ENCODE data around the gene GPR26. TPM values are rescaled to one million over a fixed set of nuclear protein-coding genes. Genes with fewer than 3 reads are reported as not detected.

The GPR26 gene
- total RNA-seq, 2 experiments from 2014 or later = not detected

DNA sequence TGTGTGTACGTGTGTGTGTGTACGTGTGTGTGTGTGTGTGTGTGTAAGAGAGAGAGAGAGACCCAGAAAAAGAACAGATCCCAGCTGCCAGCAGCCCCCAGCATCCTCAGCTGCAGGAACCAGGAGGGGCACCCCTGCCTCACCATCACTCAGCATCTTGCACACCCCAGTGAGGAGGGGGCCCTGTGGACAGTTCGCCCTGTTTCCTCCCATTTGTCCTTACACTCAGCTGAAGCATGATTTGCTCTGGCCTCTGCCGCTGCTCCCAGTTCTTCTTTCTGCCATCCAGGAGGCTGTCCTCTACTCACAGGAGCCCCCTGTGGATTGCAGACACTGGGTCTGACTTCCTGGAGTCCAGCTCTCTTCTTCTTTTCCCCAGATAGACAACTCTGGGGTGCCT is 9.7 kb downstream of the GPR26 start:
- no peak for DNase-seq (ENCODE audit: low spot score)
- Histone ChIP-seq H3K9me2 (ENCODE audit: insufficient read depth, low read length) (no peaks in the 10 kb centered on the region), H3K79me2 (ENCODE audit: insufficient read depth, low read depth, low read length) (no peaks in the 10 kb centered on the region), H3K4me1 (ENCODE audit: insufficient read depth, low read length, poor library complexity, severe bottlenecking) (no peaks in the 10 kb centered on the region), H2AFZ (ENCODE audit: low read length) (no peak overlapping the region), H3K9me3 (ENCODE audit: low read length) (no peaks in the 10 kb centered on the region), H4K20me1 (ENCODE audit: insufficient read depth, low read length) (no peaks in the 10 kb centered on the region), H3K27ac (ENCODE audit: low read depth, low read length, poor library complexity, severe bottlenecking) (no peak overlapping the region), H3K4me3 (ENCODE audit: low read depth, low read length, poor library complexity, severe bottlenecking) (no peak overlapping the region), H3K4me2 (ENCODE audit: low read length) (no peak overlapping the region), H3K36me3 (ENCODE audit: insufficient read depth, low read length) (no peaks in the 10 kb centered on the region)
- BruUV-seq (replicated peaks) = no TSS peak
- intact Hi-C loops (cut with micrococcal nuclease; ENCODE audit: unreplicated experiment) = no loop called here
- CTCF ChIA-PET (ENCODE audit: unreplicated experiment) = no interaction called here
- POLR2A ChIA-PET = no interaction called here
- no peak for TF ChIP-seq EZH2phosphoT487 (IDR thresholded peaks at IDR 0.05; ENCODE audit: borderline replicate concordance, low read depth, low read length)
- TF ChIP-seq, protein P1, sequence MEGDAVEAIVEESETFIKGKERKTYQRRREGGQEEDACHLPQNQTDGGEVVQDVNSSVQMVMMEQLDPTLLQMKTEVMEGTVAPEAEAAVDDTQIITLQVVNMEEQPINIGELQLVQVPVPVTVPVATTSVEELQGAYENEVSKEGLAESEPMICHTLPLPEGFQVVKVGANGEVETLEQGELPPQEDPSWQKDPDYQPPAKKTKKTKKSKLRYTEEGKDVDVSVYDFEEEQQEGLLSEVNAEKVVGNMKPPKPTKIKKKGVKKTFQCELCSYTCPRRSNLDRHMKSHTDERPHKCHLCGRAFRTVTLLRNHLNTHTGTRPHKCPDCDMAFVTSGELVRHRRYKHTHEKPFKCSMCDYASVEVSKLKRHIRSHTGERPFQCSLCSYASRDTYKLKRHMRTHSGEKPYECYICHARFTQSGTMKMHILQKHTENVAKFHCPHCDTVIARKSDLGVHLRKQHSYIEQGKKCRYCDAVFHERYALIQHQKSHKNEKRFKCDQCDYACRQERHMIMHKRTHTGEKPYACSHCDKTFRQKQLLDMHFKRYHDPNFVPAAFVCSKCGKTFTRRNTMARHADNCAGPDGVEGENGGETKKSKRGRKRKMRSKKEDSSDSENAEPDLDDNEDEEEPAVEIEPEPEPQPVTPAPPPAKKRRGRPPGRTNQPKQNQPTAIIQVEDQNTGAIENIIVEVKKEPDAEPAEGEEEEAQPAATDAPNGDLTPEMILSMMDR (conservative IDR thresholded peaks at IDR 0.05; ENCODE audit: low read length) = no peak

DNA sequence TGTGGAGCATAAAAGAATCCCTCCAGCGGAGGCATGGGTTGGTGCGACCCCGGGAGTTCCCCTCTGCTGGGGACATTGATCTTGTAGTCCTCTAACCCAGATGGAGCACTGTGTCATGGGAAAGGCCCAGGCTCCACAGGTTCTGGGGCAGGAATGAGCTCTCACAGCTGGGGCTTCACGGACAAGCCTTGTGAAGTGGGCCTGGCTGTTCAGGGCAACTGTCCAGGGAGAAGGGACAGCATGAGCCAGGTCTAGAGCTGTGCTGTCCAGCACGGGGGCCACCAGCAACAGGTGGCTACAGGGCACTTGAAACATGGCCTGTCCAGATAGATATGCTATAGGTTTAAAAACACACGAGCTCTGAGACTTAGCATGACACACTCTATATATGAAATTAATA is 11.4 kb downstream of the GPR26 start:
- Histone ChIP-seq H3K9me3 (ENCODE audit: low read length) (no peaks in the 10 kb centered on the region), H3K27ac (ENCODE audit: low read depth, low read length, poor library complexity, severe bottlenecking) (no peak overlapping the region), H3K4me1 (ENCODE audit: insufficient read depth, low read length, poor library complexity, severe bottlenecking) (no peaks in the 10 kb centered on the region), H3K79me2 (ENCODE audit: insufficient read depth, low read depth, low read length) (no peaks in the 10 kb centered on the region), H3K4me3 (ENCODE audit: low read depth, low read length, poor library complexity, severe bottlenecking) (no peak overlapping the region), H3K9me2 (ENCODE audit: insufficient read depth, low read length) (no peaks in the 10 kb centered on the region), H3K4me2 (ENCODE audit: low read length) (no peak overlapping the region), H4K20me1 (ENCODE audit: insufficient read depth, low read length) (no peaks in the 10 kb centered on the region), H3K36me3 (ENCODE audit: insufficient read depth, low read length) (no peaks in the 10 kb centered on the region), H2AFZ (ENCODE audit: low read length) (no peak overlapping the region)
- TF ChIP-seq, protein P1 (conservative IDR thresholded peaks at IDR 0.05; ENCODE audit: low read length) = no peak
- TF ChIP-seq EZH2phosphoT487 (IDR thresholded peaks at IDR 0.05; ENCODE audit: borderline replicate concordance, low read depth, low read length) = no peak
- CTCF ChIA-PET (ENCODE audit: unreplicated experiment) = no interaction called here
- POLR2A ChIA-PET = interaction anchor here (0.8 kb wide), 1 partner anchor 1179 kb away, joined by 3 read pairs; no protein-coding TSS in a partner anchor
- intact Hi-C loops (cut with micrococcal nuclease; ENCODE audit: unreplicated experiment) = no loop called here
- no peak for DNase-seq (ENCODE audit: low spot score)
- no TSS peak for BruUV-seq (replicated peaks)

- Histone ChIP-seq H3K4me3 (ENCODE audit: low read depth, low read length, poor library complexity, severe bottlenecking) (no peak overlapping the region), H3K4me1 (ENCODE audit: insufficient read depth, low read length, poor library complexity, severe bottlenecking) (no peaks in the 10 kb centered on the region), H3K9me2 (ENCODE audit: insufficient read depth, low read length) (no peaks in the 10 kb centered on the region), H3K27ac (ENCODE audit: low read depth, low read length, poor library complexity, severe bottlenecking) (no peak overlapping the region), H3K4me2 (ENCODE audit: low read length) (no peak overlapping the region), H3K36me3 (ENCODE audit: insufficient read depth, low read length) (no peaks in the 10 kb centered on the region), H4K20me1 (ENCODE audit: insufficient read depth, low read length) (no peaks in the 10 kb centered on the region), H3K79me2 (ENCODE audit: insufficient read depth, low read depth, low read length) (no peaks in the 10 kb centered on the region), H3K9me3 (ENCODE audit: low read length) (no peaks in the 10 kb centered on the region), H2AFZ (ENCODE audit: low read length) (no peak overlapping the region)
- no peak for TF ChIP-seq EZH2phosphoT487 (IDR thresholded peaks at IDR 0.05; ENCODE audit: borderline replicate concordance, low read depth, low read length)
- TF ChIP-seq, protein P1 (conservative IDR thresholded peaks at IDR 0.05; ENCODE audit: low read length) = no peak
- DNase-seq (ENCODE audit: low spot score) = no peak
- ChIA-PET CTCF (ENCODE audit: unreplicated experiment) (no interaction called here), POLR2A (no interaction called here)
- BruUV-seq (replicated peaks) = no TSS peak
- intact Hi-C loops (cut with micrococcal nuclease; ENCODE audit: unreplicated experiment) = no loop called here
These were observed 12.2 kb downstream of the GPR26 start for GRCh38 chr10:123678376-123678775.

Data from OCI-LY7 (cell line).